ENCODE data around the gene OR4X1. TPM values are rescaled to one million over a fixed set of nuclear protein-coding genes. Genes with fewer than 3 reads are reported as not detected.
A peak's percentile ranks its signal among the peaks of the same experiment; 100 is the strongest.
"Not testable (repeated sequence)": the region's sequence is repeated elsewhere in the genome, so short reads cannot be mapped to it uniquely, and the experiment has no call there.

Gene OR4X1
- total and polyA plus RNA-seq, 7 donors, result not detected

DNA sequence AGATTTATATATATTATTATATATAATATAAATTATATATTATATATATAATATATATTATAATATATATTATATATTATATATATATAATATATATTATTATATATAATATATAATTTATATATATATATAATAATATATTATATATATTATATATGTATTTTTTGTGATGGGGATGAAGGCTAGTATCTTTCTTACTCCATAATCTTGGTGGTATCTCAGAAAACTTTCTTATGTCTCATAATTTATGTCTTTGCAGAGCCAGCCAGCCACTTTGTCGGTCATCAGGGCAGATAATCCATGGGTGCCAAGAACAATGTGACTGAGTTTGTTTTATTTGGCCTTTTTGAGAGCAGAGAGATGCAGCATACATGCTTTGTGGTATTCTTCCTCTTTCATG, 42.3 kb downstream of the OR4X1 start, which contains the start of gene OR4S1:
Gene OR4S1, plus strand, starts transcription at position 301 of the 400 bp plus-strand sequence. Its CDS starts 0 bp downstream, at position 301.
- Histone ChIP-seq H3K36me3 (no peaks in the 10 kb centered on the region), H3K27ac (no peak within 1 kb of the TSS), H3K4me1 (no peaks in the 10 kb centered on the region), H3K4me3 (no peak within 1 kb of the TSS), H3K9me3 (no peaks in the 10 kb centered on the region), H3K27me3 (no peaks in the 10 kb centered on the region)
- DNase-seq, result no peak
- 73 to 74% methylated on average over 1 of the region's 1 CpG for WGBS, 2 donors
- intact Hi-C loops (cut with DNase I), result no loop called here
- TF ChIP-seq EP300 (IDR thresholded peaks at IDR 0.05) (no peak), POLR2AphosphoS5 (IDR thresholded peaks at IDR 0.05) (no peak)

DNA sequence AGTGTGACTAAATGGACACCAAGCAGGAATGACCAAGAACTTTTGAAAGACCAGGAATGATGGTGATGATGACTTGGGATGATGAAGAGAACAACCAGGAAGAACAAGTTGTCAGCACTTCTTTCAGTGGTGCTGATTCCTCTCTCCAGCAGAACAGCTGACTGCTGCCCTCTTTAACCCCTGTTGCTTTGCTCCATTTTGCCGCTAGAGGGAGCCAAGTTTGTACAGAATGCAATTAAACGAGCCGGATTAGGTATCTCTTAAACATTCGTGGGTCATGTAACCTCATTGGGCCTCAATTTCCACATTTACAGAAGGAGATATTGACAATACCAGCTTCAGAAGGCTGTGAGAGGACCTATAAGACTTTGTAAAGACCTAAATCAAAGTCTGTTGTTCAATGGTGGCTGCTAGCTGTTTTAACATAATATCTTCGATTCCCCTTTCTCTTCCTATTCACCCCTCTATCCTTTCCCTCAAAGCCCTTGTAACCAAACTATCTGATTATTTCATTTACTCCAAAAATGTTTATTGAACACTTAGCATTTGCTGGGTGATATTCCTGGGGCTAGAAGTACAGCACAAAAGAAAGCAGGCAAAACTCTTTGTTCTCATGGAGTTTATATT, 44.2 kb downstream of the OR4X1 start:
- WGBS, 2 donors, result 20 to 23% methylated on average over 5 of the region's 5 CpGs
- TF ChIP-seq, protein P1, sequence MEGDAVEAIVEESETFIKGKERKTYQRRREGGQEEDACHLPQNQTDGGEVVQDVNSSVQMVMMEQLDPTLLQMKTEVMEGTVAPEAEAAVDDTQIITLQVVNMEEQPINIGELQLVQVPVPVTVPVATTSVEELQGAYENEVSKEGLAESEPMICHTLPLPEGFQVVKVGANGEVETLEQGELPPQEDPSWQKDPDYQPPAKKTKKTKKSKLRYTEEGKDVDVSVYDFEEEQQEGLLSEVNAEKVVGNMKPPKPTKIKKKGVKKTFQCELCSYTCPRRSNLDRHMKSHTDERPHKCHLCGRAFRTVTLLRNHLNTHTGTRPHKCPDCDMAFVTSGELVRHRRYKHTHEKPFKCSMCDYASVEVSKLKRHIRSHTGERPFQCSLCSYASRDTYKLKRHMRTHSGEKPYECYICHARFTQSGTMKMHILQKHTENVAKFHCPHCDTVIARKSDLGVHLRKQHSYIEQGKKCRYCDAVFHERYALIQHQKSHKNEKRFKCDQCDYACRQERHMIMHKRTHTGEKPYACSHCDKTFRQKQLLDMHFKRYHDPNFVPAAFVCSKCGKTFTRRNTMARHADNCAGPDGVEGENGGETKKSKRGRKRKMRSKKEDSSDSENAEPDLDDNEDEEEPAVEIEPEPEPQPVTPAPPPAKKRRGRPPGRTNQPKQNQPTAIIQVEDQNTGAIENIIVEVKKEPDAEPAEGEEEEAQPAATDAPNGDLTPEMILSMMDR (IDR thresholded peaks at IDR 0.05), result peak in 3 of 4 experiments; percentile 31 to 58 (median 35)
- no peak for TF ChIP-seq EP300 (IDR thresholded peaks at IDR 0.05)
- DNase-seq, result no peak

DNA sequence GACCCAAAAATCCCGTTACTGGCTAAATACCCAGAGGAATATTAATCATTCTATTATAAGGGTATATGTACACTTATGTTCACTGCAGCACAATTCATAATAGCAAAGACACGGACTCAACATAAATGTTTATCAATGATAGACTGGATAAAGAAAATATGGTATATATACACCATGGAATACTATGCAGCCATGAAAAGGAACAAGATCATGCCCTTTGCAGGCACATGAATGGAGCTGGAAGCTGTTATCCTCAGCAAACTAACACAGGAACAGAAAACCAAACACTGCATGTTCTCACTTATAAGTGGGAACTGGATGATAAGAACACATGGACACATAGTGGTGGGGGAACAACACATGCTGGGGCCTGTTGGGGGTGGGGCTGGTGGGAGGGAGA, 49.9 kb downstream of the OR4X1 start:
- intact Hi-C loops (cut with DNase I); DNase-seq; H3K27me3 ChIP-seq; H3K4me1 ChIP-seq; H3K27ac ChIP-seq; H3K4me3 ChIP-seq; H3K9me3 ChIP-seq; H3K36me3 ChIP-seq: not testable (repeated sequence)
- 70 to 77% methylated on average over 2 of the region's 2 CpGs for whole genome bisulfite sequencing, 2 donors

More for the DNA sequence above, 44.2 kb downstream of the OR4X1 start:
- Histone ChIP-seq H3K27ac (no peak overlapping the region), H3K4me3 (no peak overlapping the region), H3K9me3 (no peaks in the 10 kb centered on the region), H3K4me1 (no peaks in the 10 kb centered on the region), H3K27me3 (no peaks in the 10 kb centered on the region), H3K36me3 (no peaks in the 10 kb centered on the region)
- intact Hi-C loops (cut with DNase I), result no loop called here

Other genes with a start within 250 kb of the OR4X1 start
- gene OR4B1, start 47.1 kb upstream of the OR4X1 start, total RNA-seq, result not detected
- gene OR4B1, start 47.1 kb upstream of the OR4X1 start, polyA plus RNA-seq, result not detected
- not detected for gene OR4X2, start 18.8 kb upstream of the OR4X1 start, total RNA-seq
- gene OR4X2, start 18.8 kb upstream of the OR4X1 start, polyA plus RNA-seq, result not detected
- not detected for gene OR4S1, start 42.4 kb downstream of the OR4X1 start, total RNA-seq
- gene OR4S1, start 42.4 kb downstream of the OR4X1 start, polyA plus RNA-seq, result not detected
- gene OR4C3, start 61.1 kb downstream of the OR4X1 start, total RNA-seq, result not detected
- not detected for gene OR4C3, start 61.1 kb downstream of the OR4X1 start, polyA plus RNA-seq
- not detected for gene OR4C5, start 102.6 kb downstream of the OR4X1 start, total RNA-seq
- not detected for gene OR4C5, start 102.6 kb downstream of the OR4X1 start, polyA plus RNA-seq
- gene OR4A47, start 224.9 kb downstream of the OR4X1 start, total RNA-seq, result not detected
- not detected for gene OR4A47, start 224.9 kb downstream of the OR4X1 start, polyA plus RNA-seq

Data from sigmoid colon (tissue), 7 donors.